Endothelial cell of hepatic sinusoid (primary cell): ENCODE data around the gene VPS26C.
"Not testable (repeated sequence)": the region's sequence is repeated elsewhere in the genome, so short reads cannot be mapped to it uniquely, and the experiment has no call there.

Experiments used
- in situ Hi-C: cut with HindIII; loops from 2 replicates; pipeline ENCODE4 v1.10.0; 2017; ENCODE audit warnings: low sequenced_read_pairs

The VPS26C gene

DNA sequence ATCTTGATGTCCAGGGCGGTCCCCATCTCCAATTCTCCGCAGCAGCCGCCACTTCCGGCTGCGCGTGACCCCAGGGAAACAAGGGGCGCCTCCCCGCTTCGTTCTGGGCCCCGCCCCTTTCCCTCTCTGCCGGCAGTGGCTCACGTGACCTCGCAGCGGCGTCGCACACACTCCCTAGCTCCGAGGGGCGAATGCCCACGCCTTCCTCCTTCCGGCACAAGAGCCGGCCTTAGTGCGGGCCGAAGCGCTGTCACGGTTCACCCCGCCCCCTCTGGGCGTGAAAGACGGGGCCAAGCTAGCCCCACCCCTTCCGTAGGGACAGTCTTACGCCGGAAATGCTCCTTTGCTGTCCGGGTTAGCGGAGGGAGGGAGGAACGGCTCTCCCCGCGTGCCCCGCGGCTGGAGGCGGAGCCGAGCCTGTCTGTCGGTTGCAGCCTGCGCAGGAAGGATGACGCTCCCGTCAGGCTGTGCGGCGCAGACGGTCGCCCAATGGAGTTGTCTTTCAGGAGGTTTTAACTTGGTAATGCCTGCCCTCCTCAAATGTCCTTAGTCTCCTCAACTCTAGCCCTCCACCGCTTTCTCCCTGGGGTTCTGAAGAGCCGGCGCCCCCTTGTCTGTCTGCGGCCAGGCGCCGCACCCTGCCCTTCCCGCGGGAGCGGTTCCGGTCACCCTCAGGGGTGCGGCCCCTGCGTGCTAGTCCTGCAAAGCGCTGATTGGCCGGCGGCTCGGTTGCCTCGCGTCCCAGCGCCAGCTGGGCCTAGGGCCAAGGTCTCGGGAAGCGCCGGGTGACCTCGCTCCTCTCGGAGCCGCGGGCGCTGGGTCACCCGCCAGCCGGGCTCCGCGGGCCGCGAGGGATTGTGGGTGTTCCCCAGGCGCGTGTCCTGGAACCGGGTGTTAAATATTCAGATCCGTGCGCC lies at the start of gene VPS26C:
Gene VPS26C, minus strand, starts transcription at position 66 of the 917 bp plus-strand sequence. Its CDS starts 40 bp downstream, at position 26.
- in situ Hi-C loops: no loop called here

DNA sequence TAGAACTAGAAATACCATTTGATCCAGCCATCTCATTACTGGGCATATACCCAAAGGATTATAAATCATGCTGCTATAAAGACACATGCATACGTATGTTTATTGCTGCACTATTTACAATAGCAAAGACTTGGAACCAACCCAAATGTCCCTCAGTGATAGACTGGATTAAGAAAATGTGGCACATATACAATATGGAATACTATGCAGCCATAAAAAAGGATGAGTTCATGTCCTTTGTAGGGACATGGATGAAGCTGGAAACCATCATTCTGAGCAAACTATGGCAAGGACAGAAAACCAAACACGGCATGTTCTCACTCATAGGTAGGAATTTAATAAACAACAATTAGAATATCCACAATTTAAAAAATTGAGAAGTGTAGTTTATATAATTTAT lies 48.9 kb upstream of the VPS26C start:
- in situ Hi-C loops: not testable (repeated sequence)

DNA sequence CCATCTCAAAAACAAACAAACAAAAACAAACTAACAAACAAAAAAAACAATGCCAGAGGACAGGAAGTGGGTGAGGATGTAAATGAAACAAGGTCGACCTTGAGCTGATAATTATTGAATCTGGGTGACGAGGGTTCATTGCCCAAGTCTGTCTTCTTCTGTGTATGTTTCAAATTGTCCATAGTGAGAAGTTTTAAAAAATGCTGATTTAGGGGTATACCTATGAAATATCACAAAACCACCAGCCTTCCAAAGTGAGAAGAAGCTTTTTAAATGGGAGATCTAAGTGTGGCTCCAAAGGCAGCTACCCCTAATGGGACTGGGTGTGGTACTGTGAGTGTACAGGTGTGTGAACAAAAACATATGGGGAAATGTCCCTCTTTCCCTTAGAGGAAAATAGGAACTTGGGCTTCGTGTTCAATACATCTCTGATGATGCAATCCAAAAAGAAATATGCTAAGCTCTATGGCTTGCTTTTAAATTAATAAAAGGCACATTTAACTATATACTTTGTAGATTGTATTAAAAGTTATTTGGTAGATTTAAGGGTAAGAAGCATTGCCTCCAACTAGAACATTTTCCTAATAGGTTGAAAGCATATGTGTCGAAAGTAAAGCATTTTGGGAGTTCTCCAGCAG lies 33.1 kb upstream of the VPS26C start:
- in situ Hi-C loops: no loop called here

DNA sequence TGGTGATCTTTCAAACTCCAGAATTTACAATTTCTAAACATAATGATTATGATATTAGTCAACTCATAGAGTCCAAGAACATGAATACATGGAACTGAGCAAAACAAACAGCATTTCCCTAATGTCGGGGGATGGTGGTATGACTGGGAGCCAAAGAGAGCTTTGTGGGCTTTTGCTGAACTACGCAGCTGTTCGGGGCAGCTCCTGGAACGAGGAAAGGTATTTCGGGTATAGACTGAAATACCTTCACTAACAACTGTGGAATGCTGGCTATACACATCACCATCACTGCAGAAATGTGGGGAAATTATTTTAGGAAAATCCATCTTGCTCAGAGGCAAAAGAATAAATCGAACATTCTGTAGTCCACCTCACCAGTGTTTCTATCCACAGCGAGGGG lies 30.2 kb upstream of the VPS26C start:
- in situ Hi-C loops: no loop called here

DNA sequence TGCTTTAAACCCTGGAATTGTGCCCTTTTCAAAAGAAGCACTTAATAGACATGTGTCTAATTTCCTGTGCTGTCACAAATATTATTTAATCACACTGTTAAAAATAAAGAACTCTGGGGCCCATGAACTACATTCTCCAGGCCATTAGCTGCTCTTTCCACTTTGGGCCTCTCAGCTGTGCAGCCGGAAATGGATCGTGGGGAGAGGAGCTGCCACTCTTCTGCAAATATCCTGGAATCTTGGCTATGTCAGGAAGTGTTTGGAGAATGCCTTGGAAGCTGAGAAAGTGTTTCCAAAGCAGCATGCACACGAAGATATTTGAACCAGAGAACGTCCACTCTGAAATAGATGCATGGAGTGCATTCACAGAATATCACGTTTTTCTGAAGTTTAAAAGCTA lies 27.5 kb upstream of the VPS26C start:
- in situ Hi-C loops: no loop called here

DNA sequence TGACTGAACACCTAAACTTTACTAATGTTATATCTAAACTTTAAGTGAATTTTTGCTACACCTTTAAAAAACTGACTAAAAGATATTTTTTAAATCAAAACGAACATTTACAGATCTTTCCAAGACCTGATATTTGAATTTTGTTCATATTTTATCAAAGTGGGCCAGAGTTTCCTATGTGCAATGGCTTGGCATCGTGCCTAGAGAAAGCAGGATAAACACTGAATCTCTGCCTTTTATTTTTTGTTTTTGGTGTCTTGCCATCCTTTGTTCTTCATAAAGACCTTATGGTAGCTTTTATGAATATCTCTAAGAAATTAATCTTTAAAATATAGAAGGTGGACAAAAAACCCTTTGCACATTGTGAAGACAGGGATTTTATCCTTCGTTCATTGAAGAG lies 25.8 kb upstream of the VPS26C start:
- in situ Hi-C loops: no loop called here

DNA sequence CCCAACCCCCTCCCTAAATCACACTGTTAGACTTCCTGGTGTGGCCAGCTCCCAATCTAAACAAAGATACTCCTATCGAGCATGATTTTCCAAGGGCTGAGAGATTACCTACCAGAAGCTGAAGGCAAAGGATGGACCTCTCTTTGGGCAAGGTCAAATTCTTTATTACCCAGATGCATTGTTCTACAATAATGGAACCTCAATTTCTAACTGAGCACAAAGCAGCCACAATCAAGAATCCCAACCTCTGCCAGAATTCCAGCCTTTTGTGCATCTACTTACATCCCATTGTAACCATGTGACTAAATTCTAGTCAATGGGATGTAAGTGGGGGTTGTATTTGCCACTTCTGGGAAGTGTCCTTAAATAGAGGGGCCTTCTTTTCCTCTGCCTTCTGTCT lies 24.9 kb upstream of the VPS26C start:
- in situ Hi-C loops: no loop called here

DNA sequence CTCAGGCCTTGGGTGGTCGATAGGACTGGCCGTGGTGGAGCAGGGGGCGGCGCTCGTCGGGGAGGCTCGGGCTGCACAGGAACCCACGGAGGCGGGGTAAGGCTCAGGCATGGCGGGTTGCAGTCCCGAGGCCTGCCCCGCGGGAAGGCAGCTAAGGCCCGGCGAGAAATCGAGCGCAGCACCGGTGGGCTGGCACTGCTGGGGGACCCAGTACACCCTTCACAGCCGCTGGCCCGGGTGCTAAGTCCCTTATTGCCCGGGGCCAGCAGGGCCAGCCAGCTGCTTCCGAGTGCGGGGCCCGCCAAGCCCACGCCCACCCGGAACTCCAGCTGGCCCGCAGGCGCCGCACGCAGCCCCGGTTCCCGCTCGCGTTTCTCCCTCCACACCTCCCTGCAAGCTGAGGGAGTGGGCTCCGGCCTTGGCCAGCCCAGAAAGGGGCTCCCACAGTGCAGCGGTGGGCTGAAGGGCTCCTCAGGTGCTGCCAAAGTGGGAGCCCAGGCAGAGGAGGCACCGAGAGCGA lies 16.1 kb upstream of the VPS26C start:
- in situ Hi-C loops: not testable (repeated sequence)

DNA sequence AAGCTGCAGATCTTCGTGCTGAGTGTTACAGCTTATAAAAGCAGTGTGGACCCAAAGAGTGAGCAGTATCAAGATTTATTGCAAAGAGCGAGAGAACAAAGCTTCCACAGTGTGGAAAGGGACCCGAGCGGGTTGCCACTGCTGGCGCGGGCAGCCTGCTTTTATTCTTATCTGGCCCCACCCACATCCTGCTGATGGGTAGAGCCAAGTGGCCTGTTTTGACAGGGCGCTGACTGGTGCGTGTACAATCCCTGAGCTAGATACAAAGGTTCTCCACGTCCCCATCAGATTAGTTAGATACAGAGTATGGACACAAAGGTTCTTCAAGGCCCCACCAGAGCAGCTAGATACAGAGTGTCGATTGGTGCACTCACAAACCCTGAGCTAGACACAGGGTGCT lies 15.5 kb upstream of the VPS26C start:
- in situ Hi-C loops: not testable (repeated sequence)

DNA sequence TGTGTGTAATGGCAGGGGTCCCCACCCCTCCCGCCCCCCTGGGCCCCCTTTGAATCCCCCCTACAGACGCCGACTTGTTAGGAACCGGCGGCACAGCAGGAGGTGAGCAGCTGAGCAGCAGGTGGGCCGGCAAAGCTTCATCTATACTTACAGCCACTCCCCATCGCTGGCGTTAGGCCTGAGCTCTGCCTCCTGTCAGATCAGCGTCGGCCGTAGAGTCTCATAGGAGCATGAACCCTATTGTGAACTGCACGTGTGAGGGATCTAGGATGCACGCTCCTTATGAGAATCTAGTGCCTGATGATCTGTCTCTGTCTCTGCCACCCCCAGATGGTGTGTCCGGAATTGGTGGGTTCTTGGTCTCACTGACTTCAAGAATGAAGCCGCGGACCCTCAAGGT lies 14.9 kb upstream of the VPS26C start:
- in situ Hi-C loops: no loop called here

DNA sequence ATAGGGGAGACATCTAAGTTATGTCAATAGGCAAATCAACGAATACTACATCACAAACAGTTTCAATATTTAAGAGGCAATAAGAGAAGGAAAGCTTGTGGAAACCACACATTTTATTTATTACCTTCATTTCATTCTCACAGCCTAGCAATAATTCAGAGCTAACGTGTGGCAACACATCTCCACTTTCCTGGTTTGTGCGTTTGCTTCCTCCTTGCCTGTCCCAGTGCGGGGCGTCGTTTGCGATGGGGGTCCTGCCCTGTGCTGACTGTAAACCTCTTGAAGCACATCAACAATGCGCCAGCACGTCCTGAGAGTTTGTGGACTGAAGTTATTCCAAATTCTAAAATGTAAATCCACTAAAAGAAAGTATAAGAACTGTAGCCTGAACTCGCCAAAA lies 14.4 kb upstream of the VPS26C start:
- in situ Hi-C loops: no loop called here

DNA sequence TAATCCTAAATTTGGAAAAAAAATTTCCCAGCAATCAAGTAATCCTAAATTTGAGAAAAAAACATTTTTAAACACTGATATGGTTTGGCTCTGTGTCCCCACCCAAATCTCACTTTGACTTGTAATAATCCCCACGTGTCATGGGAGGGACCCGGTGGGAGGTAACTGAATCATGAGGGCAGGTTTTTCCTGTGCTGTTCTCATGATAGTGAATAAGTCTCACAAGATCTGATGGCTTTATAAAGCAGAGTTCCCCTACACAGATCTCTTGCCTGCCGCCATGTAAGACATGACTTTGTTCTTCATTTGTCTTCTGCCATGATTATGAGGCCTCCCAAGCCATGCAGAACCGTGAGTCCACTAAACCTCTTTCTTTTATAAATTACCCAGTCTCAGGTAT lies 12.1 kb upstream of the VPS26C start:
- in situ Hi-C loops: not testable (repeated sequence)

DNA sequence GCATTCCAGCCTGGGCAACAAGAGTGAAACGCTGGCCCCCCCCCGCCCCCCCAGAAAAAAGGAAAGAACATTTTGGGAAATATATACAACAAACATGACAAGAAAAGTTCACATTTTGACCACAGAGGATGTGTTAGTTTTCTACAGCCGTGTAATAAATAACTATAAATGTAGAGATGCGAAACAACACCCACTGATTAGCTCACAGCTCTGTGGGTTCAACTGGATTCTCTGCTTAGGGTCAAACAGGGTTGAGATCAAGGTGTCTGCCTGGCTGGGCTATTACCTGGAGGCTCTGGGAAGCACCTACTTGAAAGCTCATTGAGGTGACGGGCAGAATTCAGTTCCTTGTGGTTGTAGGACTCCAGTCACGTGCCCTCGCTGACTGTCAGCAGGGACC lies 11.1 kb upstream of the VPS26C start:
- in situ Hi-C loops: no loop called here

DNA sequence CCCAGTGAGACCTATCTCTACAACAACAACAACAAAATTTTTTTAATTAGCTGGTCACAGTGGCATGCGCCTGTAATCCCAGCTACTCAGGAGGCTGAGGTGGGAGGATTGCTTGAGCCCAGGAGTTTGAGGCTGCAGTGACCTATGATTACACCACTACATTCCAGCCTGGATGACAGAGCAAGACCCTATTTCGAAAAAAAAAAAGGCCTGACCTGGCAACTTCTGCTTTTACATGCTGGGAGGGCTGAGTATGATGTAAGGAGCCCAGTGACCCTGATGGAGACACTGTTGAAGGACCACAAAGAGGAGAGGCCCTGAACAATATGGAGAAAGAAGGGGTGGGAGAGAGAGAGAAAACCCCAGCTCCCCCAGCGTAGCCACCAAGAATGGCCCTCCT lies 9.2 kb upstream of the VPS26C start:
- in situ Hi-C loops: no loop called here

DNA sequence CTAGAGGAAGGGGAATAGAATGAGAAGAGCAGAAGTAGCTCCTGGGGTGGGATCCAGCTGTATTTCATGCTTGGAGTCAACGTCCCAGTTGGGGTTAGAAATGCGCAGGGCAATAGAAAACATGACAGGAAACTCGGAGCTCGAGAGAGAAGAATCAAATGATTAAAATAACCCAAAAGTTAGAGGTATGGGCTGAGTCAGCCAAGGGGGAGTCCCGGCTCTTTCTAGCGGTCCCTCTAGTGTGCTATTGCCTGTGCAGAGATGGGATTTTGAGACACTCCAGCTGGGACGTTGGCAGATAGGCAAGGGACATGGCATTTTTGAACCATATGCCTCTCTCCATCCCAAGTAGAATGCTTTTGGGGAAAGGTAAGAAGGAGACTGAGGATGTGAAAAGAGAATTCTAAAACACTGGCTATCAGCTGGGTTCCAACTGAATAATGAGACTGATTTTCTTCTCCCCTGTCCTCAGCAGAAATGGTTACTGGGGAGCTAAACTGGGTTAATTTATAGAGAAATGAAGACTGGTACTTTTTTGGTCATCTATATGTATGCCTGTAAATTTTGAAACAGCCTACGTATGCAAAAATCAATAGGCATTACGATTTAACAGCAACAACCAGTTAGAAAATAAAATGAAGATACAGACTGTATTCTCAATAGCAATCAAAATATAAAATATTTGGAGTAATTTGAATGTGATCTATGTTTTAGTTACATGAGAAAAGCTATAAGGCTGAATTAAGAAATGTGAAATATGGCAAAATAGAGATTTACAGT lies 7.0 kb upstream of the VPS26C start:
- in situ Hi-C loops: no loop called here

DNA sequence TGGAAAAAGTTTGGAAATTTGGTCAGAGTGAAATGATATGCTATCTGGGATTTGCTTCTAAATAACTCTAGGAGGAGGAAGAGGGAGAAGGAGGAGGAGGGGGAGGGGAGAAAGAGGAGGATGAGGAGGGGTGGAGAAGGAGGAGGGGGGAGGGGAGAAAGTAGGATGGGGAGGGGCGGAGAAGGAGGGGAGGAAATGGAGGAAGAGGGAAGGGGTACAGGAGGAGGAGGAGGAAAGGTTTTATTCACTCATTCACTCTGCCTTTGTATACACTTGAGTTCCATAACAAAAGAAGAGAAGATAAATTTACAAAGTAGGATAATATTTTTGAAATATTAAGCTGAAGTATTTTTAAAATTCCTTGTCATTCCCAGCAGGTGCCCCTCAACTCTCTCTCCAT lies 6.3 kb upstream of the VPS26C start:
- in situ Hi-C loops: no loop called here

DNA sequence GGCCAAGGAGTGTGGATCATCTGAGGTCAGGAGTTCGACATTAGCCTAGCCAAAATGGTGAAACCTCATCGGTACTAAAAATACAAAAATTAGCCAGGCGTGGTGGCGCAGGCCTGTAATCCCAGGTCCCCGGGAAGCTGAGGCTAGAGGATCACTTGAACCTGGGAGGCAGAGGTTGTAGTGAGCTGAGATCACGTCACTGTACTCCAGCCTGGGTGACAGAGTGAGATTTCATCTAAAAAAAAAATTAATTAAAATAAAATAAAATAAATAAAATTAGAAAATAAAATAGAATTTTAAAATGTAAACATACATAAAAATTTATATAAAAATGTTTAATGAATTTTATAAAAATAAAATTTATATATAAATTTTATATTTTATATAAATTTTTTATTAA lies 5.8 kb upstream of the VPS26C start:
- in situ Hi-C loops: no loop called here

DNA sequence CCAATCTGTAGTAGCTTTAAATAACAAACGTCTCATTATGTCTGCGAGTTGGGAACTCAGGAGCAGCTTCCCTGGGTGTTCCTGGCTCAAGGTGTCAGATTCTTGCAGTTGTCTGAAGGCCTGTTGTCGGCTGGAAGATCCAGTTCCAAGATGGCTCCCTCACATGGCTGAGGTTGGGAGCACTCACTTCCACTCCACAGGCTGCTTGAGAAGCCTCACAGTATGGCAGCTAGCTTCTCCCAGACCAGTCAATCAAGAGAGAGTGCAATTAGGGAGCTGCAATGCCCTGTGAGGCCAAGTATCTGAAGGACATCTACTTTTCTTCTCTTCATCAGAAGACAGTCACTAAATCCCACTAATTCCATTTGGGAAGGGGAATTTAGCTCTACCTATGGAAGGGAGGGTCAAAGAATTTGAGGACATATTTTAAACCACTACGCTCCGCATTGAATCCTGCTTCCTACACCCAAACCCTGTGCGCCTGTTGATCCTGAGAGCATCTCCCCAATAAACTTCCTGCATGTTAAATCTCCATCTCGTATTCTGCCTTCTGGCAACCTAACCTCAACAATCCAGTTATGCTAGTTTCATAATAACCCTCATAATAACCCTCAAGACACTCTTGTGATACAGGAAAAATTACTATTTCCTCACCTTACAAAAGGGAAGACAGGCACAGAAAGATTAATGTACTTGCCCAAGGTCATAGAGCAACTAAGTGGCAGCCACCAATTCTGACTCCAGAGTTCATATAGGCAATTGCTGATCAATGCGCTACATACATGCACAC lies 3.6 kb upstream of the VPS26C start:
- in situ Hi-C loops: no loop called here

DNA sequence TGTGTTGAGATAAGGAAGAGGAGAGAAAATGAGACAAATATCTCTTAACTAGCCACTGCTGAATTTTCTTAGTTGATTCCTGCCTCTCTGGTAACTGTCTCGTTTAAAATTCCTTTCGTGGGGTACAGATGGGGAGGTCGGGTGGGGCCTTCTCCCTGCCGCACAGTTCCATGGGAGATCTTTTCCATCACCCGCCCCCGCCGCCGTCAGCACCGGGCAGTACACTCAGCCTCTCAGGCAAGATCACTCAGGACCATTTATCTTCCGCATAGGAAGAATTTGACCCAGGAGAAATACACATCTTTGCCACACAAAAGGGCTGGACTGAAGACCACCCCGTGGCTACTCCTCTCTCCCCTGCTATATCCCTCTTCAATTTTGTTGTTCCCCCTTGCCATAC lies 2.3 kb upstream of the VPS26C start:
- in situ Hi-C loops: no loop called here

DNA sequence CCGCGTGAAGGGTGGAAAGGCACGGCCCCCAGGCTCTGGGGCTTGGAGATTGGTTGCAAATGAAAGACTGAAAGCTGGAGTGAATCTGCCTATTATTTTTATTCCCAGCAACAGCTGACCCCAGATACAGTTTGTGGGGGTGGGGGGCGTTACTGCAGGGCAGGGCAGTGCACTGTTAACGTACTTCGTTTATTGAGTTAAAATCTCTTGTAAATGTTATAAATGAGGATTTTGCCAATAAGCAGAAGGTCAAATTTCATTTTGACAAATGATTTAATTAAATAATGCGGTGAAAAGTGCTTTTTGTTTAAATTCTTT lies 1.0 kb upstream of the VPS26C start:
- in situ Hi-C loops: no loop called here
